HepG2 (cell line): ENCODE results near the gene MICAL3. TPM values are rescaled to one million over a fixed set of nuclear protein-coding genes. Genes with fewer than 3 reads are reported as not detected.

Experiments
- ARNTL ChIP-seq: sonication (generic); formaldehyde crosslinking; IDR thresholded peaks from 2 replicates; pipeline ENCODE4 v1.4.0; 2020; ENCODE audit warnings: mild to moderate bottlenecking, missing genetic modification reagents
- GABPA ChIP-seq, 2 experiments: IDR thresholded peaks; 2 replicates each; pipeline ENCODE4 v1.6.1; 2011 to 2016; ENCODE audit warnings: low read depth in 2 of 2, low read length in 1 of 2, missing biosample characterization in 1 of 2, missing genetic modification characterization in 1 of 2
- GTF3A ChIP-seq: sonication (generic); formaldehyde crosslinking; conservative IDR thresholded peaks from 2 replicates; pipeline ENCODE4 v1.4.0; 2020; ENCODE audit warnings: mild to moderate bottlenecking, missing genetic modification reagents
- HBP1 ChIP-seq: IDR thresholded peaks from 2 replicates; pipeline ENCODE4 v1.6.1; 2016; ENCODE audit warnings: low read depth, control low read depth
- HDAC6 ChIP-seq: fragments of 200-600 bp; sonication (generic); IDR thresholded peaks from 2 replicates; pipeline ENCODE4 v1.7.0; 2017; ENCODE audit warnings: mild to moderate bottlenecking, antibody characterized with exemption, low read length, low read depth
- HIVEP1 ChIP-seq: sonication (generic); formaldehyde crosslinking; IDR thresholded peaks from 2 replicates; pipeline ENCODE4 v1.4.0; 2020; ENCODE audit warnings: mild to moderate bottlenecking, missing genetic modification reagents
- KDM5B ChIP-seq: sonication (generic); formaldehyde crosslinking; IDR thresholded peaks from 2 replicates; pipeline ENCODE4 v1.4.0; 2020; ENCODE audit warnings: missing genetic modification reagents, mild to moderate bottlenecking, borderline replicate concordance
- KDM6A ChIP-seq: IDR thresholded peaks from 2 replicates; pipeline ENCODE4 v1.6.1; 2016; ENCODE audit warnings: low read depth
- KLF11 ChIP-seq: IDR thresholded peaks from 2 replicates; pipeline ENCODE4 v1.6.1; 2016; ENCODE audit warnings: missing compliant biosample characterization
- NRL ChIP-seq: sonication (generic); formaldehyde crosslinking; IDR thresholded peaks from 2 replicates; pipeline ENCODE4 v1.5.0; 2020; ENCODE audit warnings: missing genetic modification reagents, mild to moderate bottlenecking, moderate library complexity, borderline replicate concordance
- TGIF2 ChIP-seq: IDR thresholded peaks from 2 replicates; pipeline ENCODE4 v1.6.1; 2016; ENCODE audit warnings: control low read depth, missing compliant biosample characterization
- ZBTB20 ChIP-seq: sonication (generic); formaldehyde crosslinking; IDR thresholded peaks from 2 replicates; pipeline ENCODE4 v1.8.1; 2023; ENCODE audit warnings: missing genetic modification reagents, low read depth, mild to moderate bottlenecking, borderline replicate concordance
- ZC3H13 ChIP-seq: sonication (generic); formaldehyde crosslinking; IDR thresholded peaks from 2 replicates; pipeline ENCODE4 v1.8.1; 2023; ENCODE audit warnings: mild to moderate bottlenecking, missing genetic modification reagents, moderate library complexity
- ZFP36 ChIP-seq: fragments of 150-350 bp; IDR thresholded peaks from 2 replicates; pipeline ENCODE4 v1.6.1; 2018; ENCODE audit warnings: borderline replicate concordance, low read length, low read depth; ENCODE audit not compliant: partially characterized antibody
- ZFP37 ChIP-seq: sonication (generic); formaldehyde crosslinking; IDR thresholded peaks from 2 replicates; pipeline ENCODE4 v1.4.0; 2020; ENCODE audit warnings: missing genetic modification reagents, borderline replicate concordance
- ZNF124 ChIP-seq: sonication (generic); formaldehyde crosslinking; IDR thresholded peaks from 2 replicates; pipeline ENCODE4 v1.4.0; 2020; ENCODE audit warnings: missing genetic modification reagents
- ZNF430 ChIP-seq: sonication (generic); formaldehyde crosslinking; IDR thresholded peaks from 2 replicates; pipeline ENCODE4 v1.9.0; 2021; ENCODE audit warnings: mild to moderate bottlenecking, missing genetic modification reagents
- ZNF644 ChIP-seq: IDR thresholded peaks from 2 replicates; pipeline ENCODE4 v1.6.1; 2016; ENCODE audit warnings: low read depth
- polyA plus RNA-seq, 8 experiments: library from polyadenylated mRNA; depleted of rRNA in 3 of 8; stranded (reverse) in 7 of 8; unstranded in 1 of 8; fragments of >200 nt; fragmentation: Illumina TruSeq in 4 of 8; extraction: Trizol in 4 of 8; gene quantifications; 2 replicates each; pipeline versions ENCODE4 v1.2.1 to v1.2.3, GENCODE V29; 2011 to 2016; ENCODE audit warnings: low read depth in 4 of 8, missing spikeins in 1 of 8, mixed read lengths in 1 of 8; ENCODE audit not compliant: insufficient read depth in 1 of 8
- total RNA-seq, 5 experiments: library from RNA; depleted of rRNA; stranded (reverse); fragments of >200 nt; fragmentation: Illumina TruSeq; extraction: Trizol; gene quantifications; 2 replicates each; pipeline ENCODE4 v1.2.3, GENCODE V29; 2016; ENCODE audit warnings: low read depth in 1 of 5
- TF ChIP-seq, protein P1 (sequence below): sonication (generic); formaldehyde crosslinking; conservative IDR thresholded peaks from 2 replicates; pipeline ENCODE4 v1.8.0; 2022; ENCODE audit warnings: missing genetic modification reagents
- TF ChIP-seq, protein P2 (sequence below): sonication (generic); IDR thresholded peaks from 2 replicates; pipeline ENCODE4 v1.6.1; 2016; ENCODE audit warnings: low read depth, borderline replicate concordance
- TF ChIP-seq, protein P3 (sequence below): sonication (generic); formaldehyde crosslinking; conservative IDR thresholded peaks from 2 replicates; pipeline ENCODE4 v1.4.0; 2020; ENCODE audit warnings: mild to moderate bottlenecking, missing genetic modification reagents, moderate library complexity

The MICAL3 gene
- total and polyA plus RNA-seq, 2 of the 13 experiments (the other 11 are each of a cell fraction or from before 2014, with no cell fraction given) = 5.3 to 12.5 TPM

DNA sequence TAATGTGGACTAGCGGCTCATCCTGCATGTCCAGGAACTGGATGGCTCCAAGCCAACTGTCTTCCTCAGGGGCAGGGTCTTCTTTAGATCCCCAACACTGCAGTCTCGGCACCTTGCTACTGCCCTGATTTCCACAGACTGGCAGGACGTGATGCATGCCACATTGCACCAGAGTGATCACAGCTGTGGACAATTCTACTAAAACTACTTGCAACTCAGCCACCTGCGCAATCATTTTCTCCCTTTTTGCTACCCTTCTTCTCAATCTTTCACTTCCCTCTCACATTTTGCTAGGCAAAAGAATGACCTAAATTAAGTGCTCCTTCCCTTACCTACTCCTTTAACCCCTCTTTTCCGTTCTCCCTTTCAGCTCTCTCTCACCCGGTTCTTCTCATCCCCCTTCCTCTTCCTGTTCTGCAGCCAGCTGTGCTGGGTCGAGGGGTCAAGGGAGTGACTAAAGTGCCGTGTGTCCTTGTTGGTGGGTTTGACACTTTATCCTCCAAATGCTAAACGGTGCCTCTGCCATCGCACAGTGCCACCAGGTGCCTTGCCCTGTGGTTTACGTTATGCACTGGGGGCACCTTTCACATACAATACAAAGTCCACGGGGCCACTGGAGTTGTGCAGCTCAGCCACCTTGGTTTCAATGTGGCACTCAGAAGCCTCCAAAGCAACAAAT is 42.0 kb upstream of the MICAL3 start (continued):
- TF ChIP-seq, protein P1, sequence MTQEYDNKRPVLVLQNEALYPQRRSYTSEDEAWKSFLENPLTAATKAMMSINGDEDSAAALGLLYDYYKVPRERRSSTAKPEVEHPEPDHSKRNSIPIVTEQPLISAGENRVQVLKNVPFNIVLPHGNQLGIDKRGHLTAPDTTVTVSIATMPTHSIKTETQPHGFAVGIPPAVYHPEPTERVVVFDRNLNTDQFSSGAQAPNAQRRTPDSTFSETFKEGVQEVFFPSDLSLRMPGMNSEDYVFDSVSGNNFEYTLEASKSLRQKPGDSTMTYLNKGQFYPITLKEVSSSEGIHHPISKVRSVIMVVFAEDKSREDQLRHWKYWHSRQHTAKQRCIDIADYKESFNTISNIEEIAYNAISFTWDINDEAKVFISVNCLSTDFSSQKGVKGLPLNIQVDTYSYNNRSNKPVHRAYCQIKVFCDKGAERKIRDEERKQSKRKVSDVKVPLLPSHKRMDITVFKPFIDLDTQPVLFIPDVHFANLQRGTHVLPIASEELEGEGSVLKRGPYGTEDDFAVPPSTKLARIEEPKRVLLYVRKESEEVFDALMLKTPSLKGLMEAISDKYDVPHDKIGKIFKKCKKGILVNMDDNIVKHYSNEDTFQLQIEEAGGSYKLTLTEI = no peak
- TF ChIP-seq, protein P2, sequence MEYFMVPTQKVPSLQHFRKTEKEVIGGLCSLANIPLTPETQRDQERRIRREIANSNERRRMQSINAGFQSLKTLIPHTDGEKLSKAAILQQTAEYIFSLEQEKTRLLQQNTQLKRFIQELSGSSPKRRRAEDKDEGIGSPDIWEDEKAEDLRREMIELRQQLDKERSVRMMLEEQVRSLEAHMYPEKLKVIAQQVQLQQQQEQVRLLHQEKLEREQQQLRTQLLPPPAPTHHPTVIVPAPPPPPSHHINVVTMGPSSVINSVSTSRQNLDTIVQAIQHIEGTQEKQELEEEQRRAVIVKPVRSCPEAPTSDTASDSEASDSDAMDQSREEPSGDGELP = peak; percentile 94
- TF ChIP-seq GABPA (IDR thresholded peaks at IDR 0.05; ENCODE audit: low read depth, low read length) (no peak), GABPA (CRISPR knock-in tag; IDR thresholded peaks at IDR 0.05; ENCODE audit: low read depth) (no peak), ARNTL (CRISPR knock-in tag) (no peak), ZFP37 (CRISPR knock-in tag) (no peak), KDM6A (CRISPR knock-in tag) (no peak), ZC3H13 (CRISPR knock-in tag) (no peak), HIVEP1 (no peak), GTF3A (CRISPR knock-in tag) (no peak), ZNF644 (CRISPR knock-in tag) (peak; percentile 53; the same call in 1 of the 2 replicates), ZFP36 (no peak), ZNF124 (CRISPR knock-in tag) (no peak), KLF11 (CRISPR knock-in tag) (no peak), HDAC6 (no peak), TGIF2 (CRISPR knock-in tag) (no peak), HBP1 (0 out of 2 replicates have a peak, but pooled peaks have one; percentile 34), ZBTB20 (CRISPR knock-in tag) (no peak), NRL (no peak), KDM5B (CRISPR knock-in tag) (no peak), ZNF430 (CRISPR knock-in tag) (no peak)
- TF ChIP-seq, protein P3, sequence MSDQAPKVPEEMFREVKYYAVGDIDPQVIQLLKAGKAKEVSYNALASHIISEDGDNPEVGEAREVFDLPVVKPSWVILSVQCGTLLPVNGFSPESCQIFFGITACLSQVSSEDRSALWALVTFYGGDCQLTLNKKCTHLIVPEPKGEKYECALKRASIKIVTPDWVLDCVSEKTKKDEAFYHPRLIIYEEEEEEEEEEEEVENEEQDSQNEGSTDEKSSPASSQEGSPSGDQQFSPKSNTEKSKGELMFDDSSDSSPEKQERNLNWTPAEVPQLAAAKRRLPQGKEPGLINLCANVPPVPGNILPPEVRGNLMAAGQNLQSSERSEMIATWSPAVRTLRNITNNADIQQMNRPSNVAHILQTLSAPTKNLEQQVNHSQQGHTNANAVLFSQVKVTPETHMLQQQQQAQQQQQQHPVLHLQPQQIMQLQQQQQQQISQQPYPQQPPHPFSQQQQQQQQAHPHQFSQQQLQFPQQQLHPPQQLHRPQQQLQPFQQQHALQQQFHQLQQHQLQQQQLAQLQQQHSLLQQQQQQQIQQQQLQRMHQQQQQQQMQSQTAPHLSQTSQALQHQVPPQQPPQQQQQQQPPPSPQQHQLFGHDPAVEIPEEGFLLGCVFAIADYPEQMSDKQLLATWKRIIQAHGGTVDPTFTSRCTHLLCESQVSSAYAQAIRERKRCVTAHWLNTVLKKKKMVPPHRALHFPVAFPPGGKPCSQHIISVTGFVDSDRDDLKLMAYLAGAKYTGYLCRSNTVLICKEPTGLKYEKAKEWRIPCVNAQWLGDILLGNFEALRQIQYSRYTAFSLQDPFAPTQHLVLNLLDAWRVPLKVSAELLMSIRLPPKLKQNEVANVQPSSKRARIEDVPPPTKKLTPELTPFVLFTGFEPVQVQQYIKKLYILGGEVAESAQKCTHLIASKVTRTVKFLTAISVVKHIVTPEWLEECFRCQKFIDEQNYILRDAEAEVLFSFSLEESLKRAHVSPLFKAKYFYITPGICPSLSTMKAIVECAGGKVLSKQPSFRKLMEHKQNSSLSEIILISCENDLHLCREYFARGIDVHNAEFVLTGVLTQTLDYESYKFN (CRISPR knock-in tag) = peak; percentile 37; the same call in 1 of the 2 replicates
